HCT116 (cell line): ENCODE results near the gene AAMP. TPM values are rescaled to one million over a fixed set of nuclear protein-coding genes. Genes with fewer than 3 reads are reported as not detected.
"Not testable (repeated sequence)": the region's sequence is repeated elsewhere in the genome, so short reads cannot be mapped to it uniquely, and the experiment has no call there.

ENCODE experiments used
- ATAC-seq: fragments of 200-7000 bp; cut with Tn5 transposase; 2 replicates; pipeline ENCODE4 v1.9.1; 2020; ENCODE audit warnings: mild to moderate bottlenecking, moderate library complexity
- BruUV-seq: library from RNA; stranded (reverse); fragments of 400-500 nt; replicated peaks from 2 replicates; lab custom pipeline; 2021; lab: Mats Ljungman, UMichigan
- CTCF ChIA-PET: fragments of 300-600 bp; sonication (Branson Sonifier 250); formaldehyde crosslinking; loops from one replicate; lab custom pipeline; 2021; ENCODE audit warnings: antibody characterized with exemption; lab: Charles Lee
- POLR2A ChIA-PET: fragments of 300-600, 350-600 bp; sonication (Branson Sonifier 250); formaldehyde crosslinking; loops from one replicate; lab custom pipeline; 2021; ENCODE audit warnings: antibody characterized with exemption; lab: Charles Lee
- RAD21 ChIA-PET, 2 experiments: fragments of 300-600 bp; sonication (Branson Sonifier 250); formaldehyde crosslinking; loops; one replicate each; lab custom pipeline; 2023; ENCODE audit warnings: low total read pairs in 2 of 2; ENCODE audit not compliant: uncharacterized antibody in 2 of 2, unreplicated experiment in 2 of 2, low non-redundant PET in 1 of 2; lab: Charles Lee
- DNase-seq: peaks from one replicate; pipeline ENCODE4 v3.0.0-alpha.2; 2010; ENCODE audit warnings: low read depth, low spot score
- H2AFZ ChIP-seq: fragments of 200-600 bp; shearing (Covaris generic), sonication (generic); 2 replicates; pipeline ENCODE4 v1.6.1; 2017; ENCODE audit warnings: low read depth, mixed run types, mixed read lengths, antibody characterized with exemption, low read length; ENCODE audit not compliant: poor library complexity, severe bottlenecking
- H3K27ac ChIP-seq: 2 replicates; pipeline ENCODE4 v1.5.1; 2012; ENCODE audit warnings: low read depth, low read length
- H3K27me3 ChIP-seq: fragments of 200-600 bp; sonication (generic); 2 replicates; pipeline ENCODE4 v1.6.1; 2016; ENCODE audit warnings: mixed run types, low read length, mixed read lengths; ENCODE audit not compliant: insufficient read depth
- H3K36me3 ChIP-seq, 2 experiments: fragments of 200-500 bp in 1 of 2; fragments of 200-600 bp in 1 of 2; sonication (Bioruptor generic) in 1 of 2; sonication (generic) in 1 of 2; 2 replicates each; pipeline versions ENCODE4 v1.5.1 to v1.6.1; 2014 to 2016; ENCODE audit warnings: low read length in 2 of 2, inconsistent platforms in 1 of 2, mixed read lengths in 1 of 2, mixed run types in 1 of 2; ENCODE audit not compliant: insufficient read depth in 2 of 2, control insufficient read depth in 1 of 2
- H3K4me1 ChIP-seq, 2 experiments: fragments of 200-600 bp in 1 of 2; sonication (generic) in 1 of 2; 2 replicates each; pipeline versions ENCODE4 v1.5.1 to v1.6.1; 2012 to 2017; ENCODE audit warnings: low read length in 2 of 2, inconsistent platforms in 1 of 2, mild to moderate bottlenecking in 1 of 2, mixed read lengths in 1 of 2, mixed run types in 1 of 2, moderate library complexity in 1 of 2; ENCODE audit not compliant: insufficient read depth in 2 of 2, control insufficient read depth in 1 of 2
- H3K4me2 ChIP-seq: fragments of 200-600 bp; sonication (generic); 2 replicates; pipeline ENCODE4 v1.6.1; 2017; ENCODE audit warnings: mixed run types, low read length, mixed read lengths
- H3K4me3 ChIP-seq, 2 experiments: fragments of 200-600 bp in 1 of 2; sonication (generic) in 1 of 2; replicated peaks in 1 of 2; 2 replicates each; pipeline ENCODE4 v1.5.1; 2011 to 2016; ENCODE audit warnings: low read length in 2 of 2, control low read depth in 1 of 2, low read depth in 1 of 2, mild to moderate bottlenecking in 1 of 2, mixed read lengths in 1 of 2, mixed run types in 1 of 2
- H3K79me2 ChIP-seq: fragments of 200-600 bp; sonication (generic); 2 replicates; pipeline ENCODE4 v1.6.1; 2017; ENCODE audit warnings: mild to moderate bottlenecking, mixed run types, low read length, moderate library complexity, mixed read lengths; ENCODE audit not compliant: insufficient read depth
- H3K9ac ChIP-seq: fragments of 200-600 bp; sonication (generic); 2 replicates; pipeline ENCODE4 v1.6.1; 2016; ENCODE audit warnings: low read length, mixed read lengths
- H3K9me2 ChIP-seq: fragments of 200-600 bp; sonication (generic), shearing (Covaris generic); 2 replicates; pipeline ENCODE4 v1.6.1; 2017; ENCODE audit warnings: mixed run types, mild to moderate bottlenecking, moderate library complexity; ENCODE audit not compliant: insufficient read depth
- H3K9me3 ChIP-seq, 2 experiments: fragments of 200-500 bp in 1 of 2; fragments of 200-600 bp in 1 of 2; sonication (Bioruptor generic) in 1 of 2; sonication (generic) in 1 of 2; 2 replicates each; pipeline ENCODE4 v1.6.1; 2014 to 2017; ENCODE audit warnings: low read length in 2 of 2, mixed read lengths in 2 of 2, inconsistent platforms in 1 of 2, low read depth in 1 of 2, mild to moderate bottlenecking in 1 of 2, mixed run types in 1 of 2, moderate library complexity in 1 of 2; ENCODE audit not compliant: control insufficient read depth in 1 of 2, insufficient read depth in 1 of 2
- H4K20me1 ChIP-seq: fragments of 200-600 bp; sonication (generic), shearing (Covaris generic); 2 replicates; pipeline ENCODE4 v1.6.1; 2017; ENCODE audit warnings: mixed run types, mild to moderate bottlenecking, moderate library complexity; ENCODE audit not compliant: insufficient read depth
- RAD21 ChIP-seq: IDR thresholded peaks from 2 replicates; pipeline ENCODE4 v1.6.1; 2012; ENCODE audit warnings: low read depth, mild to moderate bottlenecking
- intact Hi-C: fragments of 100-400 bp; cut with micrococcal nuclease; formaldehyde crosslinking; loops from 2 replicates; pipeline ENCODE4 v1.10.0; 2022
- total RNA-seq: library from RNA; stranded (reverse); gene quantifications from one replicate; pipeline ENCODE4 v1.2.1, GENCODE V29; 2021; ENCODE audit not compliant: unreplicated experiment
- TF ChIP-seq, protein P1 (sequence below): IDR thresholded peaks from 2 replicates; pipeline ENCODE4 v1.6.1; 2012; ENCODE audit warnings: low read depth

Gene AAMP
- total RNA-seq, 1 experiment from 2014 or later, result 111 TPM

DNA sequence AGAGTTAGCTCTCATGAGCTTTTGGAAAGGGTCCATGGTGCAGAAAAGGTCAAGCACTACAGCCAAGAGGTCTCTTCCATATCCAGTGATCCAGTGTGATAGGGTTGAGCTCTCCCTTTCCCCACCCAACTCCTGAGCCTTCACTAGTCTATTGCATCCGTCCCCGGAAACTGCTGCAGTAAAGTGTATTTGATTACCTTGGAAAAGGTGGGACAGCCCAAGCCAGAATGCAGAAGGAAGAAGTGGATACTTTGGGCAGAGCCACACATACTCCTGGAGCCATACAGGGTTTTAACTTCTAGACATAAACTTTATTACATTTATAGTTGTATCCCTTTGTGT, 3.9 kb upstream of the AAMP start (continued):
- TF ChIP-seq, protein P1, sequence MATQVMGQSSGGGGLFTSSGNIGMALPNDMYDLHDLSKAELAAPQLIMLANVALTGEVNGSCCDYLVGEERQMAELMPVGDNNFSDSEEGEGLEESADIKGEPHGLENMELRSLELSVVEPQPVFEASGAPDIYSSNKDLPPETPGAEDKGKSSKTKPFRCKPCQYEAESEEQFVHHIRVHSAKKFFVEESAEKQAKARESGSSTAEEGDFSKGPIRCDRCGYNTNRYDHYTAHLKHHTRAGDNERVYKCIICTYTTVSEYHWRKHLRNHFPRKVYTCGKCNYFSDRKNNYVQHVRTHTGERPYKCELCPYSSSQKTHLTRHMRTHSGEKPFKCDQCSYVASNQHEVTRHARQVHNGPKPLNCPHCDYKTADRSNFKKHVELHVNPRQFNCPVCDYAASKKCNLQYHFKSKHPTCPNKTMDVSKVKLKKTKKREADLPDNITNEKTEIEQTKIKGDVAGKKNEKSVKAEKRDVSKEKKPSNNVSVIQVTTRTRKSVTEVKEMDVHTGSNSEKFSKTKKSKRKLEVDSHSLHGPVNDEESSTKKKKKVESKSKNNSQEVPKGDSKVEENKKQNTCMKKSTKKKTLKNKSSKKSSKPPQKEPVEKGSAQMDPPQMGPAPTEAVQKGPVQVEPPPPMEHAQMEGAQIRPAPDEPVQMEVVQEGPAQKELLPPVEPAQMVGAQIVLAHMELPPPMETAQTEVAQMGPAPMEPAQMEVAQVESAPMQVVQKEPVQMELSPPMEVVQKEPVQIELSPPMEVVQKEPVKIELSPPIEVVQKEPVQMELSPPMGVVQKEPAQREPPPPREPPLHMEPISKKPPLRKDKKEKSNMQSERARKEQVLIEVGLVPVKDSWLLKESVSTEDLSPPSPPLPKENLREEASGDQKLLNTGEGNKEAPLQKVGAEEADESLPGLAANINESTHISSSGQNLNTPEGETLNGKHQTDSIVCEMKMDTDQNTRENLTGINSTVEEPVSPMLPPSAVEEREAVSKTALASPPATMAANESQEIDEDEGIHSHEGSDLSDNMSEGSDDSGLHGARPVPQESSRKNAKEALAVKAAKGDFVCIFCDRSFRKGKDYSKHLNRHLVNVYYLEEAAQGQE, result no peak
- TF ChIP-seq RAD21, result no peak
- TF ChIP-seq, all 23 proteins: peak for 0

DNA sequence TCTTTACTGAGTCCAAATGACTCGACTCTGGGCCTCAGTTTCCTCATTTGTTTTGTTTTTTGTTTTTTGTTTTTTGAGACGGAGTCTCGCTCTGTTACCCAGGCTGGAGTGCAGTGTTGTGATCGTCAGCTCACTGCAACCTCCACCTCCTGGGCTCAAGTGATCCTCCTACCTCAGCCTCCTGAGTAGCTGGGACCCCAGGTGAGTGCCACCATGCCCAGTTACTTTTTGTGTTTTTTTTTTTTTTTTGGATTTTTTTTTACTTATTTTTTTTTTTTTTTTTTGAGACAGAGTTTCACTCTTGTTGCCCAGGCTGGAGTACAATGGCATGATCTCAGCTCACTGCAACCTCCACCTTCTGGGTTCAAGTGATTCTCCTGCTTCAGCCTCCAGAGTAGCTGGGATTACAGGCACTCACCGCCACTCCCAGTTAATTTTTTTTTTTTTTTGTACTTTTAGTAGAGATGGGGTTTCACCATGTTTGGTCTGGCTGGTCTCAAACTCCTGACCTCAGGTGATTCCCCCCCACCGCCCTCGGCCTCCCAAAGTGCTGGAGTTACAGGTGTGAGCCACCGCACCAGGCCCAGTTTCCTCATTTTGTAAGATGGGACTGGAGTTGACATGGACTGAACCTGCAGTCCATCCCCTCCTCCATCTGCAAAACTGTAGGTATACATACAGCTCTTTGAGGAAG, 3.4 kb upstream of the AAMP start:
- peak overlapping the region; percentile 14; the same call in 1 of the 2 replicates for H3K4me2 ChIP-seq
- H3K9ac ChIP-seq, H4K20me1 ChIP-seq, H2AFZ ChIP-seq, H3K27me3 ChIP-seq, H3K9me3 ChIP-seq, ATAC-seq, H3K4me3 ChIP-seq, BruUV-seq, H3K9me2 ChIP-seq, DNase-seq: not testable (repeated sequence)
- peak overlapping the region; percentile 34 for H3K27ac ChIP-seq
- RAD21 ChIA-PET, result interaction anchor here in 1 of 2 experiments (1.2 kb wide), 1 partner anchor 13 kb away, joined by 3 read pairs; no protein-coding TSS in a partner anchor
- H3K79me2 ChIP-seq, result peaks cover 23% of the 10 kb centered on the region
- CTCF ChIA-PET, result interaction anchor here (0.6 to 1.4 kb wide), 8 partner anchors 9 to 127 kb away, joined by 3 to 6 read pairs (median 4); partner anchors contain the start of genes CATIP and CTDSP1
- H3K4me1 ChIP-seq, result peaks cover 13 to 28% of the 10 kb centered on the region in 2 experiments
- intact Hi-C loops, result loop anchor here (2.0 to 5.0 kb wide), 2 partner anchors 86 to 573 kb away; no protein-coding TSS in a partner anchor
- H3K36me3 ChIP-seq, result peaks cover 24 to 35% of the 10 kb centered on the region in 2 experiments; a peak in 3 of 4 replicates
- POLR2A ChIA-PET, result interaction anchor here (3.0 kb wide), 1 partner anchor 14 kb away, joined by 10 read pairs; no protein-coding TSS in a partner anchor
